ENCODE results near the gene SLC12A9. TPM values are rescaled to one million over a fixed set of nuclear protein-coding genes. Genes with fewer than 3 reads are reported as not detected.
"Not testable (repeated sequence)": the region's sequence is repeated elsewhere in the genome, so short reads cannot be mapped to it uniquely, and the experiment has no call there.

The SLC12A9 gene
- total and polyA plus RNA-seq, 2 donors, result 7.5 to 48.0 TPM

- H3K4me3 ChIP-seq (ENCODE audit: low read length in 2 of 2), result no peak overlapping the region
- no peak overlapping the region for H3K27ac ChIP-seq (ENCODE audit: low read depth in 1 of 2, low read length in 1 of 2)
- H3K27me3 ChIP-seq (ENCODE audit: control insufficient read depth in 2 of 2, insufficient read depth in 1 of 2, low read length in 1 of 2), result peaks cover 6 to 28% of the 10 kb centered on the region in 2 donors
- no peak for DNase-seq (ENCODE audit: low read depth in 6 of 9, low spot score in 9 of 9)
- no peaks in the 10 kb centered on the region for H3K36me3 ChIP-seq (ENCODE audit: control insufficient read depth in 2 of 2, insufficient read depth in 2 of 2, low read length in 1 of 2)
- H3K4me1 ChIP-seq (ENCODE audit: control insufficient read depth in 2 of 2, insufficient read depth in 2 of 2, low read length in 2 of 2), result no peaks in the 10 kb centered on the region
- H3K9me3 ChIP-seq (ENCODE audit: control insufficient read depth in 2 of 2, insufficient read depth in 1 of 2, low read length in 1 of 2), result no peaks in the 10 kb centered on the region
- 88% methylated on average over 7 of the region's 7 CpGs for WGBS
Observed at GRCh38 chr7:100902638-100903037, 50.1 kb downstream of the SLC12A9 start.

GRCh38 chr7:100908512-100908911 is 56.0 kb downstream of the SLC12A9 start:
- H3K27ac ChIP-seq (ENCODE audit: low read depth in 1 of 2, low read length in 1 of 2), result no peak overlapping the region
- no peaks in the 10 kb centered on the region for H3K9me3 ChIP-seq (ENCODE audit: control insufficient read depth in 2 of 2, insufficient read depth in 1 of 2, low read length in 1 of 2)
- H3K4me1 ChIP-seq (ENCODE audit: control insufficient read depth in 2 of 2, insufficient read depth in 2 of 2, low read length in 2 of 2), result no peaks in the 10 kb centered on the region
- WGBS, result 98% methylated on average over 5 of the region's 5 CpGs
- H3K4me3 ChIP-seq (ENCODE audit: low read length in 2 of 2), result no peak overlapping the region
- DNase-seq (ENCODE audit: low read depth in 6 of 9, low spot score in 9 of 9), result no peak
- H3K36me3 ChIP-seq (ENCODE audit: control insufficient read depth in 2 of 2, insufficient read depth in 2 of 2, low read length in 1 of 2), result no peaks in the 10 kb centered on the region
- H3K27me3 ChIP-seq (ENCODE audit: control insufficient read depth in 2 of 2, insufficient read depth in 1 of 2, low read length in 1 of 2), result peaks cover 0 to 6% of the 10 kb centered on the region in 2 donors

GRCh38 chr7:100910443-100910842 is 57.9 kb downstream of the SLC12A9 start:
- WGBS, result 63% methylated on average over 7 of the region's 7 CpGs
- not testable (repeated sequence) for H3K4me1 ChIP-seq (ENCODE audit: control insufficient read depth in 2 of 2, insufficient read depth in 2 of 2, low read length in 2 of 2); H3K9me3 ChIP-seq (ENCODE audit: control insufficient read depth in 2 of 2, insufficient read depth in 1 of 2, low read length in 1 of 2); DNase-seq (ENCODE audit: low read depth in 6 of 9, low spot score in 9 of 9); H3K36me3 ChIP-seq (ENCODE audit: control insufficient read depth in 2 of 2, insufficient read depth in 2 of 2, low read length in 1 of 2); H3K27me3 ChIP-seq (ENCODE audit: control insufficient read depth in 2 of 2, insufficient read depth in 1 of 2, low read length in 1 of 2); H3K4me3 ChIP-seq (ENCODE audit: low read length in 2 of 2); H3K27ac ChIP-seq (ENCODE audit: low read depth in 1 of 2, low read length in 1 of 2)

- 97% methylated on average over 3 of the region's 3 CpGs for WGBS
- Histone ChIP-seq H3K27me3 (ENCODE audit: control insufficient read depth in 2 of 2, insufficient read depth in 1 of 2, low read length in 1 of 2) (peaks cover 0 to 6% of the 10 kb centered on the region in 2 donors), H3K9me3 (ENCODE audit: control insufficient read depth in 2 of 2, insufficient read depth in 1 of 2, low read length in 1 of 2) (no peaks in the 10 kb centered on the region), H3K4me3 (ENCODE audit: low read length in 2 of 2) (no peak overlapping the region), H3K27ac (ENCODE audit: low read depth in 1 of 2, low read length in 1 of 2) (no peak overlapping the region), H3K36me3 (ENCODE audit: control insufficient read depth in 2 of 2, insufficient read depth in 2 of 2, low read length in 1 of 2) (no peaks in the 10 kb centered on the region), H3K4me1 (ENCODE audit: control insufficient read depth in 2 of 2, insufficient read depth in 2 of 2, low read length in 2 of 2) (no peaks in the 10 kb centered on the region)
- no peak for DNase-seq (ENCODE audit: low read depth in 6 of 9, low spot score in 9 of 9)
Observed at GRCh38 chr7:100911484-100911883, 59.0 kb downstream of the SLC12A9 start.

GRCh38 chr7:100914208-100914878 is 61.8 kb downstream of the SLC12A9 start:
- Histone ChIP-seq H3K4me1 (ENCODE audit: control insufficient read depth in 2 of 2, insufficient read depth in 2 of 2, low read length in 2 of 2) (peaks cover 5% of the 10 kb centered on the region in 2 donors), H3K4me3 (ENCODE audit: low read length in 2 of 2) (no peak overlapping the region), H3K9me3 (ENCODE audit: control insufficient read depth in 2 of 2, insufficient read depth in 1 of 2, low read length in 1 of 2) (no peaks in the 10 kb centered on the region), H3K27ac (ENCODE audit: low read depth in 1 of 2, low read length in 1 of 2) (no peak overlapping the region), H3K36me3 (ENCODE audit: control insufficient read depth in 2 of 2, insufficient read depth in 2 of 2, low read length in 1 of 2) (no peaks in the 10 kb centered on the region), H3K27me3 (ENCODE audit: control insufficient read depth in 2 of 2, insufficient read depth in 1 of 2, low read length in 1 of 2) (peaks cover 0 to 6% of the 10 kb centered on the region in 2 donors)
- WGBS, result 93% methylated on average over 15 of the region's 15 CpGs
- no peak for DNase-seq (ENCODE audit: low read depth in 6 of 9, low spot score in 9 of 9)

GRCh38 chr7:100914879-100915447 is 62.5 kb downstream of the SLC12A9 start:
- peaks cover 9 to 10% of the 10 kb centered on the region in 2 donors for H3K4me1 ChIP-seq (ENCODE audit: control insufficient read depth in 2 of 2, insufficient read depth in 2 of 2, low read length in 2 of 2)
- 89% methylated on average over 8 of the region's 8 CpGs for WGBS
- no peak overlapping the region for H3K27ac ChIP-seq (ENCODE audit: low read depth in 1 of 2, low read length in 1 of 2)
- H3K9me3 ChIP-seq (ENCODE audit: control insufficient read depth in 2 of 2, insufficient read depth in 1 of 2, low read length in 1 of 2), result no peaks in the 10 kb centered on the region
- no peak for DNase-seq (ENCODE audit: low read depth in 6 of 9, low spot score in 9 of 9)
- no peaks in the 10 kb centered on the region for H3K36me3 ChIP-seq (ENCODE audit: control insufficient read depth in 2 of 2, insufficient read depth in 2 of 2, low read length in 1 of 2)
- peaks cover 0 to 6% of the 10 kb centered on the region in 2 donors for H3K27me3 ChIP-seq (ENCODE audit: control insufficient read depth in 2 of 2, insufficient read depth in 1 of 2, low read length in 1 of 2)
- H3K4me3 ChIP-seq (ENCODE audit: low read length in 2 of 2), result no peak overlapping the region

Other genes with a start within 250 kb of the SLC12A9 start
- gene MOSPD3, start 240.2 kb upstream of the SLC12A9 start, total RNA-seq, result 4.7 TPM
- 21.6 TPM for gene MOSPD3, start 240.2 kb upstream of the SLC12A9 start, polyA plus RNA-seq
- 0.80 TPM for gene TFR2, start 211.2 kb upstream of the SLC12A9 start, total RNA-seq
- gene TFR2, start 211.2 kb upstream of the SLC12A9 start, polyA plus RNA-seq, result 1.0 TPM
- gene ACTL6B, start 196.3 kb upstream of the SLC12A9 start, total RNA-seq, result 0.05 TPM
- gene ACTL6B, start 196.3 kb upstream of the SLC12A9 start, polyA plus RNA-seq, result 0.18 TPM
- 45.8 TPM for gene GNB2, start 179.0 kb upstream of the SLC12A9 start, total RNA-seq
- gene GNB2, start 179.0 kb upstream of the SLC12A9 start, polyA plus RNA-seq, result 130 TPM
- gene GIGYF1, start 158.5 kb upstream of the SLC12A9 start, total RNA-seq, result 13.8 TPM
- 60.1 TPM for gene GIGYF1, start 158.5 kb upstream of the SLC12A9 start, polyA plus RNA-seq
- gene POP7, start 146.6 kb upstream of the SLC12A9 start, total RNA-seq, result 35.4 TPM
- 31.2 TPM for gene POP7, start 146.6 kb upstream of the SLC12A9 start, polyA plus RNA-seq
- 0.09 TPM for gene EPO, start 132.2 kb upstream of the SLC12A9 start, total RNA-seq
- gene EPO, start 132.2 kb upstream of the SLC12A9 start, polyA plus RNA-seq, result 1.0 TPM
- gene ZAN, start 119.1 kb upstream of the SLC12A9 start, total RNA-seq, result 0.19 TPM
- 0.02 TPM for gene ZAN, start 119.1 kb upstream of the SLC12A9 start, polyA plus RNA-seq
- gene EPHB4, start 25.2 kb upstream of the SLC12A9 start, total RNA-seq, result 7.3 TPM
- gene EPHB4, start 25.2 kb upstream of the SLC12A9 start, polyA plus RNA-seq, result 9.6 TPM
- gene TRIP6, start 14.7 kb downstream of the SLC12A9 start, total RNA-seq, result 22.2 TPM
- gene TRIP6, start 14.7 kb downstream of the SLC12A9 start, polyA plus RNA-seq, result 26.1 TPM
- gene SRRT, start 22.4 kb downstream of the SLC12A9 start, total RNA-seq, result 74.2 TPM
- 120 TPM for gene SRRT, start 22.4 kb downstream of the SLC12A9 start, polyA plus RNA-seq
- gene UFSP1, start 37.0 kb downstream of the SLC12A9 start, total RNA-seq, result 2.7 TPM
- 3.6 TPM for gene UFSP1, start 37.0 kb downstream of the SLC12A9 start, polyA plus RNA-seq
- gene ACHE, start 43.2 kb downstream of the SLC12A9 start, total RNA-seq, result 6.9 TPM
- 7.9 TPM for gene ACHE, start 43.2 kb downstream of the SLC12A9 start, polyA plus RNA-seq
- 1.4 TPM for gene MUC3A, start 96.8 kb downstream of the SLC12A9 start, total RNA-seq
- 2.3 TPM for gene MUC3A, start 96.8 kb downstream of the SLC12A9 start, polyA plus RNA-seq
- 0.57 TPM for gene MUC12, start 116.9 kb downstream of the SLC12A9 start, total RNA-seq
- gene MUC12, start 116.9 kb downstream of the SLC12A9 start, polyA plus RNA-seq, result 1.4 TPM
- under 0.01 TPM for gene MUC17, start 167.4 kb downstream of the SLC12A9 start, total RNA-seq
- under 0.01 TPM for gene MUC17, start 167.4 kb downstream of the SLC12A9 start, polyA plus RNA-seq
- gene TRIM56, start 232.8 kb downstream of the SLC12A9 start, total RNA-seq, result 6.9 TPM
- 12.8 TPM for gene TRIM56, start 232.8 kb downstream of the SLC12A9 start, polyA plus RNA-seq

Measured in thymus (tissue), 11 donors.